PC-3 (cell line): ENCODE measurements around the gene UHRF1.

Source experiments
- CTCF ChIP-seq: fragments of 300-600 bp; sonication (generic); conservative IDR thresholded peaks from 2 replicates; pipeline ENCODE4 v1.5.1; 2017; ENCODE audit warnings: antibody characterized with exemption, low read depth, mild to moderate bottlenecking, low read length
- EZH2 ChIP-seq: fragments of 300-600 bp; sonication (generic); IDR thresholded peaks from one replicate; pipeline ENCODE4 v1.6.1; 2017; ENCODE audit warnings: antibody characterized with exemption, mild to moderate bottlenecking, low read length; ENCODE audit not compliant: unreplicated experiment

- TF ChIP-seq CTCF (no peak), EZH2 (no peak)
These were observed 1.4 kb downstream of the UHRF1 start for GRCh38 chr19:4910594-4911281.
